Neuron (in vitro differentiated cells): ENCODE data around the gene PGF.
"Not testable (repeated sequence)": the region's sequence is repeated elsewhere in the genome, so short reads cannot be mapped to it uniquely, and the experiment has no call there.

Source experiments
- H2AFZ ChIP-seq: one replicate; pipeline ENCODE4 v1.6.1; 2013; ENCODE audit warnings: low read depth, mild to moderate bottlenecking, inconsistent platforms, low read length, moderate library complexity
- H3K27me3 ChIP-seq: one replicate; pipeline ENCODE4 v1.6.1; 2013; ENCODE audit warnings: low read length; ENCODE audit not compliant: insufficient read depth
- H3K36me3 ChIP-seq: one replicate; pipeline ENCODE4 v1.6.1; 2013; ENCODE audit warnings: low read length; ENCODE audit not compliant: insufficient read depth
- H3K4me1 ChIP-seq: one replicate; pipeline ENCODE4 v1.6.1; 2013; ENCODE audit warnings: low read length; ENCODE audit not compliant: insufficient read depth
- H3K4me3 ChIP-seq: 2 replicates; pipeline ENCODE4 v1.5.1; 2013; ENCODE audit warnings: mild to moderate bottlenecking, low read length, moderate library complexity
- H3K9me3 ChIP-seq: one replicate; pipeline ENCODE4 v1.6.1; 2013; ENCODE audit warnings: low read length

PGF gene

DNA sequence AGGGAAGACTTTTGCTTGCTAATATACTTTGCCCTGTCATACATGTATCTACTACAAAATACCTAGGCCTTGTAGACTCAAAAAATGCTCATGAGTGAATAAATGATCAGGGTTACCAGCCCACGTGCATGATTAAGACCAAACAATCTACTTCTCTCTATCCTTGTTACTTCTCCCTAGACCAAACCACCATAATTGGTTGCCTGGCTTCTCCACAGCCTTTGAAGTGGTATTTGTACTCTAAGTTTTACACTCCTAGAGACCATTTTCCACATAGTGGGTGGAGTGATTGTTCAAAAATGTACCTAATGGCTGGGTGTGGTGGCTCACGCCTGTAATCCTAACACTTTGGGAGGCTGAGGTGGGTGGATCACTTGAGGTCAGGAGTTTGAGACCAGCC, 18.2 kb downstream of the PGF start:
- Histone ChIP-seq H3K4me1 (peaks cover 7% of the 10 kb centered on the region), H2AFZ (no peak overlapping the region), H3K9me3 (no peaks in the 10 kb centered on the region), H3K36me3 (no peaks in the 10 kb centered on the region), H3K4me3 (no peak overlapping the region), H3K27me3 (no peaks in the 10 kb centered on the region)

DNA sequence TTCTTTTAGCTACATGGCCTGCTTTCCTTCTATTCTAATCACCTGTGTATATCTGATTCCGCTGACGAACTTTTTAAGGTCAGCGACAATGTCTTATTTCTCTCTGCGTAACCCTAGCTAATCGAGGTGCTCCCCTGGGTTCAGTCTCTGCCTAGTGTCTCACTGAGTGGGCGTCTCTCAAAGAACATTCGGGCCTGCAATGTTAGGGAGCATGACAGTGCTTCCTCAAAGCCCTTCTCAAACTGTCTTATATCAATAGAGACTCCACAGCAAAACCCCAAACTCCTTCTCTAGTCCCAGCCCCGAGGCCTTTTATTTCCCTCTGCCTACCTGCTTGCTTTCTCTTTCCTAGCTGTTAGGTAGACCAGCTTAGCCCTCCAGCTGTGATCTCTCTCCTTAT, 18.7 kb downstream of the PGF start:
- Histone ChIP-seq H3K9me3 (no peaks in the 10 kb centered on the region), H3K27me3 (no peaks in the 10 kb centered on the region), H2AFZ (no peak overlapping the region), H3K4me1 (peaks cover 3% of the 10 kb centered on the region), H3K36me3 (no peaks in the 10 kb centered on the region), H3K4me3 (no peak overlapping the region)

DNA sequence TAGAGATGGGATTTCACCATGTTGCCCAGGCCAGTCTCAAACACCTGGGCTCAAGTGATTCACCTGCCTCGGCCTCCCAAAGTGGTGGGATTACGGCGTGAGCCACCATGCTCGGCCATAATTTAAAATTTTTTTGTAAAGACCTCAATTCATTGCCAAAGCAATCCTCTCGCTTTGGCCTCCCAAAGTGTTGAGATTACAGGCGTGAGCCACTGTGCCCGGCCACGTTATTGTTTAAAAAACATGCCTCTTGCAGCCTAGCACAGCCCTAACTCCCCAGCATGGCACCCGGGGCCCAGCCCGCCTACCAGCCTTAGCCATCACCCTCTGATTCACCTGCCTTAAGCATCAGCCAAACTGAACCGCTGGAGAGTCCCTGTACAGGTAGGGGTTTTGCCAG, 19.2 kb downstream of the PGF start:
- H3K4me1 ChIP-seq: no peaks in the 10 kb centered on the region
- H3K36me3 ChIP-seq: no peaks in the 10 kb centered on the region
- H3K27me3 ChIP-seq: no peaks in the 10 kb centered on the region
- no peak overlapping the region for H2AFZ ChIP-seq
- no peaks in the 10 kb centered on the region for H3K9me3 ChIP-seq
- no peak overlapping the region for H3K4me3 ChIP-seq

DNA sequence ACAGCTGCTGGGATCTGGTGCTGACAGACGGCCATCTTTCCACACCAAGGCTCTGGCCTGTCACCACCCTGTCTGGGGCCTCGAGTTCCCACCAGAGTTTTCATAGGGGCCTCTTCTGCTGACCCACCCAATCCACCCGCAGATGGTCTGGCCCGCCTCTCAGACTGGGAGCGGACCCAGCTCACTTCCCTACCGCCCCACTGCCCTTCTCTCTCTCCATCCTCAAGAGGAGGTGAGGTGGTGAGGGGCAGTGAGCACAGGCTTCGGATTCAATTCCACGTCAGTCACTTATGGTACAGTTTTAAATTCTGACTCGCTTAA, 20.1 kb downstream of the PGF start:
- H3K9me3 ChIP-seq: no peaks in the 10 kb centered on the region
- H3K4me1 ChIP-seq: no peaks in the 10 kb centered on the region
- H2AFZ ChIP-seq: no peak overlapping the region
- H3K36me3 ChIP-seq: no peaks in the 10 kb centered on the region
- peaks cover 2% of the 10 kb centered on the region for H3K27me3 ChIP-seq
- no peak overlapping the region for H3K4me3 ChIP-seq

DNA sequence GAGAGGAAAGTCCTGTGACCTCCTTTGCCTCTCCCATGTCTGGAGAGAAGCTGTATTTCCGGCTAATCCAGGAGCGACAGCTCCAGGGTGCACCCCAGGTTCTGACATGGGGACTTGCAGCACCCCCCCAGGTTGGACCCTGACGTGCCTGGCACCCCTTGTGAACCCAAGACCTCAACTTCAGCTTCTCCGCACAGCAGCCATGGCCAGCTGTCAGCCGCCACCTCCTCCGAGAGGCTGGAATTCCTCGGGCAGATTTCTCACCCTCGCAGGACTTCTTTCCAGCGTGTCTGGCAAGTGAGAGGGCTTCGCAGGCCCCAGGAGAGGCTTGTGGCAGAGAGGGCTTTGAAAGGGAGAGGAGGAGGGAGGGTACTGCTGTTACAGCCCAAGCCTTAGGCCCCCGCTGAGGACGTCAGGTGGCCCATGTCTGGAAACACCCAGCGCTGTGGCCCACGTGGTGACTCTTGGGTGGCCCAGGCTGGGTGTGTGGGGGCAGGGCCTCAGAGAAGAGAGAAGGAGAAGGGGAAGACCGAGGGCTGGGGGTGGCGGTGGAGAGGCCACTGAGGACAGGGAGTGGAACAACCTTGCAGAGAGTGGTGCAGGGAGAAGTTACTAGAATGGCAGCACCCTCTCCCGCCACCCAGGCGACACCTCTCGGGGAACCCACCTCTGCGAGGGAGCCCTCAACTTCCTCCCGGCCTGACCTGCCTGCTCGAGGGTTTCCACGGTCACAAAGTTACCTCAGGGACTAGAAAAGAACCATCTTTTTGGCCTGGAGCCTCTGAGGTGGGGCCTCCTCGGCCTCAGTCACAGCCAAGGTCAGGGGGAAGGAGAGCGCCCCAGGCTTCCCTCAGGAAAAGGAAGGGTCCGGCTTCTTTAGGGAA, 20.7 kb downstream of the PGF start:
- Histone ChIP-seq H3K9me3 (no peaks in the 10 kb centered on the region), H3K4me3 (no peak overlapping the region), H3K4me1 (no peaks in the 10 kb centered on the region), H3K36me3 (no peaks in the 10 kb centered on the region), H3K27me3 (peaks cover 2% of the 10 kb centered on the region), H2AFZ (peak overlapping the region; percentile 56)

DNA sequence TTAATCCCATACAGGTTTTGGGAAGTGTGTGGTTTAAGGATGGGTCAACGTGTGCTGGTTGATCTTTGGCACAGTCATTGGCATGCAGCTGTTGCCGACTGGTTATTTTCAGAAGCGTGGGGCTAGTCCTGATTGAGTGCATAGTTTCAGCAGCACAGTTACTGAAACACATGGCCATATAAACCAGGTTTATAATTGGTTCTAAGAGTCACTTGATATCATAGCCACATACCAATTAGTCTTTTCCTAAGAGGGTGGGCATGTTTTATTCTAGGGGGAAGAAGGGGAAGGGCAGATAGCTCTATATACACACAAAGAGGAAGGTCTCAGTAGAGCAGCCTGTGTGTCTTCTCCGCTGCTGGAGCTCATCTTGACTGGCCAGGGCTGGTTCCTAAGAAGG, 21.4 kb downstream of the PGF start:
- peaks cover 7% of the 10 kb centered on the region for H3K27me3 ChIP-seq
- no peaks in the 10 kb centered on the region for H3K9me3 ChIP-seq
- no peak overlapping the region for H2AFZ ChIP-seq
- no peaks in the 10 kb centered on the region for H3K4me1 ChIP-seq
- no peak overlapping the region for H3K4me3 ChIP-seq
- no peaks in the 10 kb centered on the region for H3K36me3 ChIP-seq

DNA sequence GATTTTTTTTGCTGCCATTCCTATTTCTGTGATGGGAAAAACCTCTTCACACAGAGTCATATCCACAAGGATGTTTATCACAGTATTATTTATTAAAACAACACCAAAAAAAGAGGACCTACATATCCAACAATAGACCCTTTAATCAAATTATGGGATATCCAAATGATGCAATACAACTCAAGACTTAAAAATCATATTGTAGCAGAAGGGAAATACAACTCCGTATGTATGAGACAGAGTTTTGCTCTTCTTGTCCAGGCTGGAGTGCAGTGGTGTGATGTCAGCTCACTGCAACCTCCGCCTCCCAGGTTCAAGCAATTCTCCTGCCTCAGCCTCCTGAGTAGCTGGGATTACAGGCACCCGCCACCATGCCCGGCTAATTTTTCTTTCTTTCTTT, 22.5 kb downstream of the PGF start:
- H2AFZ ChIP-seq, H3K9me3 ChIP-seq, H3K4me3 ChIP-seq, H3K36me3 ChIP-seq, H3K4me1 ChIP-seq, H3K27me3 ChIP-seq: not testable (repeated sequence)

DNA sequence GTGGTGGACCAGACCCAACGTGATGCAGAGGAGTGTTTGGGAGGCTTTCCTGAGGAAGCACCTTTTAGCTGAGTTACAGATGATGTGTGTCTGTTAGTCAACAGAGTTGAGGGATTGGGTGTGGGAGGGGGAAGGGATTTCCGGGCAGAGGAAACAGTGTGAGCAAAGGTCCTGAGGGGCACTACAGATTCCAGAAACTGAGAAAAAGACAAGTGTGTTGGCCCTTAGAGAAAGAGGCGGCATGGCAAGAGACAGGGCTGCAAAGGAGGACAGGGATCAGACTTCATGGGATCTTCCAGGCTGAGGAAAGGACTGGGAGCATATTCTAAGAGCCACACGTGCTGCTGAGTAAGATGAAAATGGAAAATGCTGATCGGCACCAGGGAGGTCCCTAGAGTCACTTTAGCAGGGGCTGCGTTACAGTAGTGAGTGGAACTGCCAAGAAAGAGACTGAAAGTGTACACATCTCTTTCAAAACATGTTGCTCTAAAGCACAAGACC, 22.9 kb downstream of the PGF start:
- no peaks in the 10 kb centered on the region for H3K9me3 ChIP-seq
- no peaks in the 10 kb centered on the region for H3K4me1 ChIP-seq
- H3K27me3 ChIP-seq: peaks cover 9% of the 10 kb centered on the region
- H3K4me3 ChIP-seq: no peak overlapping the region
- no peaks in the 10 kb centered on the region for H3K36me3 ChIP-seq
- no peak overlapping the region for H2AFZ ChIP-seq

DNA sequence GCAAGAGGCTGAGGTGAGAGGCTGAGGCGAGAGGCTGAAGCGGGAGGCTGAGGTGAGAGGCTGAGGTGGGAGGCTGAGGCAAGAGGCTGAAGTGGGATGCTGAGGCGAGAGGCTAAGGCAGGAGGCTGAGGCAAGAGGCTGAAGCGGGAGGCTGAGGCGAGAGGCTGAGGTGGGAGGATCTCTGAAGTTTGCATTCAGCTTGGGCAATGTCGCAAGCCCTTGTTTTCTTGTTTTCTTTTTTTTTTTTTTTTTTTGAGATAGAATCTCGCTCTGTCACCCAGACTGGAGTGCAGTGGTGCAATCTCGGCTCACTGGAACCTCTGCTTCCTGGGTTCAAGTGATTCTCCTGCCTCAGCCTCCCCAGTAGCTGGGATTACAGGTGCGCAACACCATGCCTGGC, 23.7 kb downstream of the PGF start:
- H3K9me3 ChIP-seq, H3K27me3 ChIP-seq, H2AFZ ChIP-seq, H3K4me3 ChIP-seq, H3K4me1 ChIP-seq, H3K36me3 ChIP-seq: not testable (repeated sequence)

DNA sequence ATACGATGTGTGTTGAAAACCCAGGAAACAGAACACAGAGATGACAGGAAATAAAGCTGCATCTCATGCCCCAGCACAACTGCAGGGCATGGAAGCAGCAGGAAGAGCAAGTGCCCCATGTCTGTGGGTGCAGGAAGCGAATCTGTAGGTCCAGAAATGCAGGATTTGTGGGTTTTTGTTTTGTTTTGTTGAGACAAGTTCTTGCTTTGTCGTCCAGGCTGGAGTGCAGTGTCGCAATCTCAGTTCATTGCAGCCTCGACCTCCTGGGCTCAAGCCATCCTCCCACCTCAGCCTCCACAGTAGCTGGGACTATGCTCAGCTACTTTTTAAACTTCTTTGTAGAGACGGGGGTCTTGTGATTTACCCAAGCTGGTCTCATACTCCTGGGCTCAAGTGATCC, 26.2 kb downstream of the PGF start:
- no peak overlapping the region for H3K4me3 ChIP-seq
- H2AFZ ChIP-seq: no peak overlapping the region
- H3K27me3 ChIP-seq: peaks cover 9% of the 10 kb centered on the region
- no peaks in the 10 kb centered on the region for H3K4me1 ChIP-seq
- no peaks in the 10 kb centered on the region for H3K9me3 ChIP-seq
- H3K36me3 ChIP-seq: no peaks in the 10 kb centered on the region

DNA sequence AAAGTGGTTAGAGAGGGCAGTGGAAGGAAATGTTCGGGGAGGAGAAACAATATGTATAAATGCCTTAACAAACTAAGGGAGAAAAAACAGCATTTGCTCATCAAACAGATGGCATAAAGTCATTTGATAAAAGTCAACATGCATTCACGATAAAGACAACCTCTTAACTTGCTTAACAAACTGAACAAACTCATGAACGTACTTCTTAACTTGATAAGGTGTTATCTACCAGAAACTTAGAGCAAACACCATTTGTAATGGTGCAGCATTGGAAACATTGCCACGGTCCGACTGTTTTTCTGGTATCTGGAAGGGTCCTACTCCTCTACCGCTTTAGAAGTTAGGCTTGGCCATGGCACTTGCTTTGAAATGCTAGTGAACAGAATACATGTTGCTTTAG, 28.2 kb downstream of the PGF start:
- Histone ChIP-seq H3K4me1 (no peaks in the 10 kb centered on the region), H3K4me3 (no peak overlapping the region), H3K36me3 (no peaks in the 10 kb centered on the region), H3K9me3 (no peaks in the 10 kb centered on the region), H2AFZ (no peak overlapping the region), H3K27me3 (peaks cover 9% of the 10 kb centered on the region)

DNA sequence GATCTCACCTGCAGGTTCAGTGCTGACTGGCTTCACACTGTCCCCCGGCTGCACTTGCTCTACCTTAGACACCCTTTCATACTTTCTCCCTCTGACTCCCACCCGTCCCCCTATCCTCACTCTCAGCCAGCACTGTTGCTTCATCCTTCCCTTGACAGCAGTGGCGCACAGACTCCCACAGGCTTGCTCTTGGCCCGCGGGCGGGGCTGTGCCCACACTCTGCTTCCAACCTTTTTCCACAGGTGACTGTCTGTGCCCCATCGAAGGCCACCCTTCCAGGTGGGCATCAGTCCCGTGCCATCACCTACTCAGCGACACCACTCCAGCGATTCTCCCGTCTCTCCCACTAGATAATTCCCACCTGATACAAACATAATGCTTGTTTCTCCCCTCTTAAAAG, 31.3 kb downstream of the PGF start:
- Histone ChIP-seq H3K4me1 (no peaks in the 10 kb centered on the region), H3K36me3 (peaks cover 3% of the 10 kb centered on the region), H3K27me3 (peaks cover 2% of the 10 kb centered on the region), H3K9me3 (no peaks in the 10 kb centered on the region), H3K4me3 (no peak overlapping the region), H2AFZ (no peak overlapping the region)

DNA sequence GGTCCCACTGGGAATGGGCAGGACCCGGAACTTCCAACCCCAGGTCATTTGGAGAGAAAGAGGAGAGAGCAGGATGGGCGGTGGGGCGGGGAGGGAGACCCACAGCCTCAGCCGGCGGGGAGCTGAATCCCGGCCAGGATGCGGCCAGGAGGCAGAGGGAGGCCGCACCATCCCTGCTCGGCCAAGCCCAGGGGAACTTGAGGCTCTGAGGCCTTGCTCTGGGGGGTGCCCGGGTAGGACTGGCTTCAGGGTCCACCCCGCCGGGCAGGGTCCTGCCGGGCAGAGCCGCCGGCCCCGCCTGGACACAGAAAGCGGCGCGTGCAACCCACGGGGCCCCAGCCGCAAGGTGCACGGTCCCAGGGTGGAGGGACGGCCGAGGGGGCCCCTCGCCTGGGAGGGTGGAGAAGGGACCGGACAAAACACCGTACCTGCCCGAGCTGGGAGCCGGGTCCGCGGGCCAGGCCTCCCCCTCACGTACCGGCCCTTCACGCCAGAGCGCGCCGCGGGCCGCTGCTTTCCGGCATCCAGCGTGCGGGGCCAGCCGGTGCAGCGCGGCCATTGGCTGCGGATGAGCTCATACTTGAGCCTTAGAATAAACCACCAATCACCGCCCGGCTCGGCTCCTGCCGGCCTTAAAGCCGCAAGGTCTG, 32.5 kb downstream of the PGF start, which contains the start of gene RPS6KL1:
Gene RPS6KL1, minus strand, starts transcription at position 509 of the 650 bp plus-strand sequence. CDS start 1,719 bp downstream, outside the sequence.
- H2AFZ ChIP-seq: peak within 1 kb of the TSS; percentile 96
- H3K4me1 ChIP-seq: no peaks in the 10 kb centered on the region
- no peaks in the 10 kb centered on the region for H3K9me3 ChIP-seq
- H3K27me3 ChIP-seq: peaks cover 2% of the 10 kb centered on the region
- peaks cover 8% of the 10 kb centered on the region for H3K36me3 ChIP-seq
- H3K4me3 ChIP-seq: peak within 1 kb of the TSS; percentile 81
